Breast epithelium (tissue), 4 donors: ENCODE data around the gene TPRX2. TPM values are rescaled to one million over a fixed set of nuclear protein-coding genes. Genes with fewer than 3 reads are reported as not detected.
A peak's percentile ranks its signal among the peaks of the same experiment; 100 is the strongest.
"Not testable (repeated sequence)": the region's sequence is repeated elsewhere in the genome, so short reads cannot be mapped to it uniquely, and the experiment has no call there.

ENCODE experiments used
- DNase-seq, 2 donors: peaks; one replicate each; pipeline ENCODE4 v3.0.0-alpha.2; 2019; ENCODE audit warnings: low spot score in 2 of 2
- H3K27ac ChIP-seq, 2 donors: fragments of 200-600 bp; sonication (generic) in 1 of 2; one replicate each; pipeline ENCODE4 v1.5.1; 2016 to 2019; ENCODE audit warnings: mild to moderate bottlenecking in 1 of 2
- H3K27me3 ChIP-seq, 2 donors: fragments of 200-600 bp; sonication (generic) in 1 of 2; one replicate each; pipeline versions ENCODE4 v1.5.1 to v1.6.0; 2017 to 2019; ENCODE audit warnings: control low read depth in 1 of 2, mild to moderate bottlenecking in 1 of 2
- H3K36me3 ChIP-seq: fragments of 200-600 bp; one replicate; pipeline ENCODE4 v1.5.1; 2019
- H3K4me1 ChIP-seq, 2 donors: fragments of 200-600 bp; sonication (generic); one replicate each; pipeline ENCODE4 v1.5.1; 2016 to 2019; ENCODE audit warnings: control low read depth in 1 of 2
- H3K4me3 ChIP-seq, 3 donors: fragments of 200-600 bp; sonication (generic); 1 replicate in 2 of 3; 2 replicates in 1 of 3; pipeline ENCODE4 v1.5.1; 2016 to 2019; ENCODE audit warnings: mild to moderate bottlenecking in 3 of 3, moderate library complexity in 2 of 3
- H3K9me3 ChIP-seq, 2 donors: fragments of 200-600 bp; sonication (generic) in 1 of 2; one replicate each; pipeline ENCODE4 v1.5.1; 2016 to 2019; ENCODE audit warnings: control low read depth in 1 of 2
- POLR2A ChIP-seq: fragments of 450-650 bp; IDR thresholded peaks from one replicate; pipeline ENCODE4 v1.6.1; 2016; ENCODE audit warnings: antibody characterized with exemption, mild to moderate bottlenecking, moderate library complexity
- POLR2AphosphoS5 ChIP-seq, 3 donors: sonication (generic); formaldehyde crosslinking; IDR thresholded peaks; one replicate each; pipeline ENCODE4 v1.6.1; 2017; ENCODE audit warnings: antibody characterized with exemption in 3 of 3
- intact Hi-C: fragments of 100-400 bp; cut with DNase I; formaldehyde crosslinking; loops from one replicate; pipeline ENCODE4 v1.15.1; 2023; ENCODE audit warnings: low total_unique reads
- total RNA-seq, 3 donors: library from RNA; depleted of rRNA; stranded (reverse); fragments of >200 nt; gene quantifications; one replicate each; pipeline ENCODE4 v1.1.0, GENCODE V29; 2016
- TF ChIP-seq, protein P1 (sequence below), 3 donors: fragments of 450-650 bp; IDR thresholded peaks; one replicate each; pipeline ENCODE4 v1.5.1; 2016 to 2017; ENCODE audit warnings: antibody characterized with exemption in 3 of 3, mild to moderate bottlenecking in 3 of 3, moderate library complexity in 3 of 3

Gene TPRX2
- total RNA-seq, 3 donors from 2014 or later: not detected

DNA sequence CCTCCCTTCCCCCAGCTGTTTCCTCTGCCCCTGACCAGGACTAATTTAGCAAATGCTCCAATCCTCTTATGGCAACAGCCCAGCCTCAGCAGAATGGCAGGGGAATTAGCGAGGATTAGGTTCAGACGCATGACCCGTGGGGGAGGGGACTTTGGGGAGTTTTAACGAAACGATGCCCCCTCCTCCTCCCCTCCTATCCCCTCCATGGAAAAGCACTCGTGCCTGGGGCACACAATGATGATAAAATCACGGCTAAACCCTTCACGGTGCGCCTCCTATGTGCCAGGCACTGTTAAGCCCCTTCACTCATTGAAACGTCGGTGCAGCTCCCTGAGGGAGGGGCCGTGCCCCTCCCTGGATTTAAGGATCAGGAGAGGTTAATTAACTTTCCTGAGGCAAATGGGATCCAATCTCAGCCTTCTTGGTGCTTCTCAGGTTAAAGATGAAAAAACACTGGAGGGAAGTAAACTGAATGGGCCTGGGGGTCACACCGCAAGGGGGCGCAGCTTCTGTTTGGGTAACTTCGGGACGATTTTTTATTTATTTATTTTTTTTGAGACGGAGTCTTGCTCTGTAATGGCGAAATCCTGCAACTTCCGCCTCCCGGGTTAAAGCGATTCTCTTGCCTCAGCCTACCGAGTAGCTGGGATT is 10.1 kb upstream of the TPRX2 start:
- TF ChIP-seq POLR2A (no peak), POLR2AphosphoS5 (IDR thresholded peaks at IDR 0.05) (no peak)
- TF ChIP-seq, protein P1, sequence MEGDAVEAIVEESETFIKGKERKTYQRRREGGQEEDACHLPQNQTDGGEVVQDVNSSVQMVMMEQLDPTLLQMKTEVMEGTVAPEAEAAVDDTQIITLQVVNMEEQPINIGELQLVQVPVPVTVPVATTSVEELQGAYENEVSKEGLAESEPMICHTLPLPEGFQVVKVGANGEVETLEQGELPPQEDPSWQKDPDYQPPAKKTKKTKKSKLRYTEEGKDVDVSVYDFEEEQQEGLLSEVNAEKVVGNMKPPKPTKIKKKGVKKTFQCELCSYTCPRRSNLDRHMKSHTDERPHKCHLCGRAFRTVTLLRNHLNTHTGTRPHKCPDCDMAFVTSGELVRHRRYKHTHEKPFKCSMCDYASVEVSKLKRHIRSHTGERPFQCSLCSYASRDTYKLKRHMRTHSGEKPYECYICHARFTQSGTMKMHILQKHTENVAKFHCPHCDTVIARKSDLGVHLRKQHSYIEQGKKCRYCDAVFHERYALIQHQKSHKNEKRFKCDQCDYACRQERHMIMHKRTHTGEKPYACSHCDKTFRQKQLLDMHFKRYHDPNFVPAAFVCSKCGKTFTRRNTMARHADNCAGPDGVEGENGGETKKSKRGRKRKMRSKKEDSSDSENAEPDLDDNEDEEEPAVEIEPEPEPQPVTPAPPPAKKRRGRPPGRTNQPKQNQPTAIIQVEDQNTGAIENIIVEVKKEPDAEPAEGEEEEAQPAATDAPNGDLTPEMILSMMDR (IDR thresholded peaks at IDR 0.05): no peak
- no peaks in the 10 kb centered on the region for H3K36me3 ChIP-seq
- intact Hi-C loops: no loop called here
- H3K27ac ChIP-seq: no peak overlapping the region
- H3K4me3 ChIP-seq: no peak overlapping the region
- H3K4me1 ChIP-seq: no peaks in the 10 kb centered on the region
- H3K9me3 ChIP-seq: no peaks in the 10 kb centered on the region
- peaks cover 0 to 37% of the 10 kb centered on the region in 2 donors for H3K27me3 ChIP-seq
- no peak for DNase-seq

DNA sequence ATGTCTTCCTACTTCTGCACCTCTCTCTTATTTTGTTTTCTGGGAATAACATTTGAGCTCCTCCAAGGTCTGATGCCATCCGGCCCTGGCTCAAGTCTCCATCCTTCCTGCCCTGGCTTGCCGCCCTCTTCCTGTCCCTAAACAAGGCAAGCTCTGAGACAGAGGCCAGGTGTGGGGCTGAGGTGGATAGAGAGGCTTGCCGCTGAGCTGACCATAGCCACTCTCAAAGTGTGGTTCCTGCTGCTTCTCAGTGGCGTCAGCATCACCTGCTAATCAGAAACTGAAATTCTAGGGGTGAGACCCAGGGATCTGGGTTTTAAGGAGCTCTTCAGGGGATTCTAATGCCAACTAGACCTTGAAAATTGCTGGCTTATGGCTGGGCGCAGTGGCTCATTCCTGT is 6.0 kb upstream of the TPRX2 start:
- peak in 1 of 2 donors; percentile 31 for DNase-seq
- TF ChIP-seq POLR2AphosphoS5 (IDR thresholded peaks at IDR 0.05) (no peak), POLR2A (no peak)
- TF ChIP-seq, protein P1 (IDR thresholded peaks at IDR 0.05): no peak
- no peaks in the 10 kb centered on the region for H3K4me1 ChIP-seq
- no peaks in the 10 kb centered on the region for H3K36me3 ChIP-seq
- no peak overlapping the region for H3K4me3 ChIP-seq
- H3K27ac ChIP-seq: no peak overlapping the region
- H3K27me3 ChIP-seq: peaks cover 0 to 37% of the 10 kb centered on the region in 2 donors
- no peaks in the 10 kb centered on the region for H3K9me3 ChIP-seq
- intact Hi-C loops: no loop called here

DNA sequence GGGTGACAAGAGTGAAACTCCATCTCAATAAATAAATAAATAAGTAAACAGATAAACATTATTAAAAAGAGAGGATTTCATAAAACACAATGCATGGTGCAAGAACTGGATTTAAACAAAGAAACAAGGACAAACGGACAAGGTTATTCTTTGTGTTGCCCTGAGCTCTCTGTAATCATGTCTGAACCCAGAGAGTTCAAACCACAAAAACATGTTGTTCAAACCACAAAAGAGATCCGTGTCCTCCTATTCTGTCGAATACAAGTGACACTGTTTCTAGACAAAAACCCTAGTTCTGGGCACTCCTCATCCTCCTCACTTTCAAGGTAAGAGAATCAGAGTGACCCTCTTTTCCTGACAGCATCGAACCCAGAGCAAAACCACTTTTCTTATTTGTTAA is 4.6 kb upstream of the TPRX2 start:
- H3K4me3 ChIP-seq: no peak overlapping the region
- TF ChIP-seq POLR2AphosphoS5 (IDR thresholded peaks at IDR 0.05) (no peak), POLR2A (no peak)
- DNase-seq: no peak
- no peak overlapping the region for H3K27ac ChIP-seq
- no peaks in the 10 kb centered on the region for H3K4me1 ChIP-seq
- no peaks in the 10 kb centered on the region for H3K9me3 ChIP-seq
- no peaks in the 10 kb centered on the region for H3K36me3 ChIP-seq
- intact Hi-C loops: no loop called here
- H3K27me3 ChIP-seq: peaks cover 0 to 25% of the 10 kb centered on the region in 2 donors

DNA sequence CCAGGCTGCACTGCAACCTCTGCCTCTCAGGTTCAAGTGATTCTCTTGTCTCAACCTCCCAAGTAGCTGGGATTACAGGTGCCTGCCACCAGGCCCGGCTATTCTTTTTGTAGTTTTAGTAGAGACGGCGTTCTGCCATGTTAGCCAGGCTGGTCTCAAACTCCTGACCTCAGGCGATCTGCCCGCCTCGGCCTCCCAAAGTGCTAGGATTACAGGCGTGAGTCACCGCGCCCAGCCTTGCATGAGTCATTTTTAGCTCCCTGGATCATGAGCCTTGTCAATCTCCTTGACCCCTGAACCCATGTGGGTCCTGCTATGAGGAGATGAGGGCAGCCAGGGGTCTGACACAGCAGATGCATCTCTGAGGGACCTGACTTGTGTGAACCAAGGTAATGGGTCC is 804 bp upstream of the TPRX2 start:
- peaks cover 0 to 12% of the 10 kb centered on the region in 2 donors for H3K27me3 ChIP-seq
- H3K9me3 ChIP-seq, DNase-seq, H3K36me3 ChIP-seq, H3K4me1 ChIP-seq, intact Hi-C loops, H3K4me3 ChIP-seq, H3K27ac ChIP-seq: not testable (repeated sequence)

DNA sequence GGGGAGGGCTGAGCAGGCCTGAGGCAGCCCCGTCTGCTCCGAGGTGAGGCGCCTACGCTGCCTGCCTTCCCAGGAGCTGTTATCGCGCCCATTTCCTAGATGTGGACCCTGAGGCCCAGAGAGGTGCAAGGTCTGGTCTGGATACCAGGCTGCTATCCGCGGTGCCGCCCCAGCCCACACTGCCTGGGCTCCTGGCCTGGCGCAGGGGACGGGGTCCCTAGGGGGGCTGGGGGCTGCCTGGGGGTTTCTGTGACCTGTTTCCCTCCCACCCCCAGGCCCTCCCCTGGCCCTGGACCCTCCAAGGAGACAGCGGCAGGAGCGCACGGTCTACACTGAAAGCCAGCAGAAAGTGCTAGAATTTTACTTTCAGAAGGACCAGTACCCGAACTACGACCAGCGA is 803 bp downstream of the TPRX2 start:
- intact Hi-C loops, H3K27me3 ChIP-seq, H3K9me3 ChIP-seq, H3K4me3 ChIP-seq, H3K27ac ChIP-seq, H3K36me3 ChIP-seq, H3K4me1 ChIP-seq, DNase-seq: not testable (repeated sequence)

DNA sequence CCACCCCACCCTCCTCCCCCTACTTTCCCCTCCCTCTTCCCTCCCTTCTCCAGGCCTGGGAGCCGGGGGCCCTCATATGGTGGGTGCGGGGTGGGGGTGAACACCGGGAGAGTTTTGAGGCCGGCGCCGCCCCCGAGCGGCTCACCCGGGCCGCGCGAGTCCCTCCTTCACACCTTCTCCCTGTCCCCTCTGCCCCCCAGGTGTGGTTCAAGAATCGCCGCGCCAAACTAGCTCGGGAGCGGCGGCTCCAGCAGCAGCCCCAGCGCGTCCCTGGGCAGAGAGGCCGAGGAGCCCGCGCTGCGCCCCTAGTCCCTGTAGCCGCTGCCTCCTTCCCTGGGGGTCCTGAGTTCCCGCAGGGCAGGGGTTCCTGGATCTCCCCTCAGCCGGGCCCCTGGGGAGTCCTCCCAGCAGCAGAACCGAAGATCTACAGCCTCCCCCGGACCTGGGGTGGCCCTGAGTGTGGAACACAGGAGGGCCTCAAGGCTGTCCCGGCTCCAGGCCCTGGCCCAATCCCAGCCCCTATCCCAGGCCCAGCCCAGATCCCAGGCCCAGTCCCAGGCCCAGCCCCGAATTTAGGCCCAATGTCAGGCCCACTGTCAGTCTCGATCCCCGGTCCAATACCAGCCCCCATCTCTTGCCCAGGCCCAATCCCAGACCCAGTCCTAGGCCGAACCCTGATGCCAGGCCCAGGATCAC is 1.7 kb downstream of the TPRX2 start:
- Histone ChIP-seq H3K4me1 (no peaks in the 10 kb centered on the region), H3K4me3 (no peak overlapping the region), H3K36me3 (no peaks in the 10 kb centered on the region), H3K9me3 (no peaks in the 10 kb centered on the region), H3K27ac (no peak overlapping the region), H3K27me3 (no peaks in the 10 kb centered on the region)
- intact Hi-C loops: no loop called here
- TF ChIP-seq POLR2A (no peak), POLR2AphosphoS5 (IDR thresholded peaks at IDR 0.05) (no peak)
- TF ChIP-seq, protein P1 (IDR thresholded peaks at IDR 0.05): no peak
- DNase-seq: no peak
